Right renal cortex interstitium (tissue), 3 donors: ENCODE measurements around the gene DCP1A. TPM values are rescaled to one million over a fixed set of nuclear protein-coding genes. Genes with fewer than 3 reads are reported as not detected.
"Not testable (repeated sequence)": the region's sequence is repeated elsewhere in the genome, so short reads cannot be mapped to it uniquely, and the experiment has no call there.

Experiments used
- DNase-seq, 3 donors: peaks; one replicate each; pipeline ENCODE4 v3.0.0-alpha.2; 2013; ENCODE audit warnings: low read depth in 3 of 3, low spot score in 2 of 3
- polyA plus RNA-seq, 3 donors: library from polyadenylated mRNA; unstranded; fragments of 120-200 nt; gene quantifications; one replicate each; pipeline ENCODE4 v1.2.1, GENCODE V29; 2013; ENCODE audit not compliant: insufficient read length in 3 of 3

The DCP1A gene
- polyA plus RNA-seq, 3 donors = 27.3 to 31.3 (median 28.4) TPM

DNA sequence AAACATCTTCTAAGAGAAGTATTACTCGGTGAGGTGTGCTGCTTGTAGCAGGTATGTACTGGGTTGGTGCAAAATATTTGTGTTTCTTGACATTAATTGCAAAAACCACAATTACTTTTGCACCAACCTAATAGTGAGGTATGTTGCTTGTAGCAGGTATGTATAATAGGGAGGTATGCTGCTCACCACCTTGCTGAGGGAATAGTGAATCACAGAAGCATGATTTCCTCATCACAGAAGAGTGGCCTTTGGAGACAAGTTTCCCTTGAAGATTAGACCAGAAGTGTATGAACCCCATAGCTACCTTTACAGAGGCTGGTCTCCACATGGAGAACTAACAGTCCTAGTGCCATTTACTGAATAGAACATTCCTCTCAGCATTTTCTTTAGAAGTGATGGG lies 15.5 kb downstream of the DCP1A start:
- DNase-seq = no peak

GRCh38 chr3:53329897-53330296 lies 17.4 kb downstream of the DCP1A start:
- DNase-seq = no peak

GRCh38 chr3:53328746-53329145 lies 18.6 kb downstream of the DCP1A start:
- DNase-seq = no peak

GRCh38 chr3:53327986-53328385 lies 19.4 kb downstream of the DCP1A start:
- not testable (repeated sequence) for DNase-seq

GRCh38 chr3:53324105-53324504 lies 23.2 kb downstream of the DCP1A start:
- no peak for DNase-seq

- DNase-seq = no peak
Observed at GRCh38 chr3:53320697-53321096, 26.6 kb downstream of the DCP1A start.

DNA sequence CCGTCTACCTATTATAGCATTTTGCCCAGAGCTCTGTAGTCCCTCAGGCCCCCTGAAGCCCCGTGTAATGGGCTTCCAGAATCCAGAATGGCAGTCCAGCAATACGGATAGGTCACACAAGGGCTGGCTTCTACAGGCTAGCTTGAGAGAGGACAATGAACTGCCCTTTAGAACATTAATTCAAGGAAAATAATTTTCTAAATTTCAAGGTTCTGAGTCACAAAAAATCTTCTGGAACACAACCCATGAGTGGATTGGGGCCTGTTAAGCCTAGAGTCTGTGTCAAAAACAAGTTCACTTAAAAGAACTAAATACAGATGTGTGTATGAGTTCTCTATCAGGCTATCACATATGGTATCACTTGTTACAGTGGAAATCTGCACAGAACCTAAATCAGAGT lies 28.8 kb downstream of the DCP1A start:
- DNase-seq = no peak

DNA sequence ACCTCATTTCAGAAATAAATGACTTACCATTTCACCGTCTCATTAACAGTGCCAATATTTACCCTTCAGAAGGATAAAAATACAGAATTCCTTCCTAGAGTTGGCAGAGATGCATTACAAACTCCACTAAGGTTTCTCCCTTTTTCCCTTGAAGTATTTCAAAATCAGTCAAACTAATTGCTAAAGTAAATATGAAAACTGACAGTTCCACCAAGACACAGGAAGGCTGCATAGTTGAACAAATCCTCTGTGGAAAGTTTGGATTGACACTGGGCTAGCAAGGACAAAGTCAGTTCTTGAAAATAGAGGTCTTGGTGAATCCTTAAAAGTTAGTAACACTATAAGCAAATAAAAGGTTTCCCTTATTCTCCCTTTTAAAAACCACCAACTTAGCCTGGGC lies 34.5 kb downstream of the DCP1A start:
- DNase-seq = no peak

DNA sequence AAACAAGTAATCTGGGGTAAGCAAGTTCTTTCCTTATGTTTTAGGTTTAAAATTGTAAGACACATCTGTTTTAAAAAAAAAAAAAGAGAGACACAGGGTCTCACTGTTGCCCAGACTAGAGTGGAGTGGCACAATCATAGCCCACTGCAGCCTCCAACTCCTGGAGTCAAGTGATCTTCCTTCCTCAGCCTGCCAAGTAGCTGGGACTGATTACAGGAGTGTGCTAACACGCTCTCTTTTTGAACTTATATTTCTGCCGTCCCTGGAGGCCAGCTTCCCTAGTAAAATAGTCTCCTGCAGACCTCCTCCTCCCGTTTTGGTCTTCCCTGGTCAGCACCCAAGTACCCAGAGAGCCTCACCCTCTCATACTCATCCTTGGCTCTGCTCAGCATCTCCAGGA lies 35.5 kb downstream of the DCP1A start:
- no peak for DNase-seq

- DNase-seq = no peak
Observed at GRCh38 chr3:53303957-53304356, 43.4 kb downstream of the DCP1A start.

DNA sequence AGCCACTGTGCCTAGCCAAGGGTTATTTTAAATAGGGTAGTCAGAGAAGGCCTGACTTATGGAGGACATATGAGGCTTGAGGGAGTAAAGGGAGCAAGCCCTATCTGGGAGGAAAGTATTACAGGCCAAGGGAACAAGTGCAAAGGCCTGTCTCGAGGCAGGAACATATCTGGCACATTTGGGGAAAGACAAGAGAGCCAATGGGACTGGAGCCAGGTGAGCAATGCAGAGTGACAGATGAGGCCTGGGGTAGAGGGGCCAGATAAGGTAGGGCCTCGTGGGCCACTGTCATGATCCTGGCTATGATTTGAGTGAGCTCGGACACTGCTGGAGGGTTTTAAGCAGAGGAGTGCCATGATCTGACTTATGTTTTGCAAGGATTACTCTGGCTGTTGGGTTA lies 43.8 kb downstream of the DCP1A start:
- DNase-seq = no peak

DNA sequence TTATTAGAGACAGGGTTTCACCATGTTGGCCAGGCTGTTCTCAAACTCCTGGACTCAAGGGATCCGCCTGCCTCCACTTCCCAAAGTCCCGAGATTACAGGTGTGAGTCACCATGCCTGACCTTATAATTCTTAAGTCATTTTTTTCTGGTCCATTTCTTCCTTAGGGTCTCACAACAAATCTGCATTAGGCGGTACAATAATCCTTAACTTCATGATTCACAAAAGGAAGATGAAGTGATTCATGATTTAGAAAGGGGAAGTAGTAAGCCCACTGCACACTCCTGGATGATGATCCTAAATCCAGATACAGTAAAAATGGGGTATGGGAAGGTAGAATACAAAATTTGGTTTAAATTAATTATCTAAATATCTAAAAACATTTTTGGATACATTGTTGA lies 46.5 kb downstream of the DCP1A start:
- no peak for DNase-seq

- DNase-seq = peak in 2 of 3 donors; percentile 20 to 27
Observed at GRCh38 chr3:53299611-53300023, 47.7 kb downstream of the DCP1A start.

DNA sequence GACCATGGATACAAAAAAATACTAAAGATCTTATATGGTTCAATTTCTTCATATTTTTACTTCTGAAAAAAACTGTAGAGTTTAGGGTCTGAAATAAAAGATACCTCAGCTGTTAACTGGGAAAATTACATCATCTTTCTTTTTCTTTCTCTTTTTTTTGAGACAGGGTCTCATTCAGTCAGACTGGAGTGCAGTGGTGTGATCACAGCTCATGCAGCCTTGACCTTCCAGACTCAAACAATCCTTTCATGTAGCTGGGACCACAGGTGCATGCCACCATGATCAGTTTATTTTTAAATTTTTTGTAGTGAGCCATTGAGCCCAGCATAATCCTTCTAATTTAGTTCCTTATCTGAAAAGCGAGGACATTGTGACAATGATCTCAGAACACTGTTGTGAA lies 51.9 kb downstream of the DCP1A start:
- DNase-seq = no peak

- DNase-seq = no peak
Observed at GRCh38 chr3:53293867-53294266, 53.5 kb downstream of the DCP1A start.

DNA sequence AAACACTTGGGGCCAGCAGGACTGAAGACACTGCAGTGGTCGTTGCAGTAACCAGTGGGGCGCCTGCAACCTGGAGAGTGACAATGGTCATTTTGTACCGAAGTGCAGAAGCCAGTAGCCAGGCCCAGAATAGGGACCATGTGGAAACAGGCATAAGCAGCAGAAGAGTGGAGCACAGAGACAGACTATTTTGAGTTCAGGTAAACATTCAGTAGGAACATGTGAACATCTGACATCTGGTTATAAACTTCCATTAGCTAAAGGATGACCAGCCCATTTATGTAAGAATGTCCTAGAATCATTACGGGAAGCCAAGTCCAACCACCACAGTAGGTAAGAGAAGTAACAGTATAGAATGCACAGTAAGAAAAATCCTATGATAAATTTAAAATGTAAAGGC lies 59.1 kb downstream of the DCP1A start:
- no peak for DNase-seq

GRCh38 chr3:53287131-53287629 lies 60.2 kb downstream of the DCP1A start:
- no peak for DNase-seq

DNA sequence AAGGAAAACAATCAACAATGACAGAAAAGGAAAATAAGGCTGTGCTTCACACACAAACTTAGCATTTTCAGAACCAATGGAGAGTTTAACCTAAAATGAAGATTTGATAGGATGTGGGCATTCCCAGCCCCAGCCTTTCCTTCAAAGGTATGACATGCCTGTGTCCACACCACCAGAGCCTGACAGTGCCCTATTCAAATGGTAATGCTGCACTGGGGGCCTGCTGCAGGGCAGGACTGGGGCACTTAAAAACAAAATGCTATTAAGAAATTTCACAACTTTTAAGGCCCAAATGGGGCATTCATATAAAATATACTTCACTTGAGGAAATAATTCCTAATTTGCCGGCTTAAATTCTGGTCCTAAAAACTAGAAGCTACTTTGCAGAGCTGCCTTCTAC lies 60.6 kb downstream of the DCP1A start:
- DNase-seq = no peak

- no peak for DNase-seq
Observed at GRCh38 chr3:53282581-53282980, 64.8 kb downstream of the DCP1A start.

GRCh38 chr3:53278667-53279066 lies 68.7 kb downstream of the DCP1A start:
- DNase-seq = no peak

GRCh38 chr3:53274938-53275605 lies 72.3 kb downstream of the DCP1A start:
- DNase-seq = no peak

GRCh38 chr3:53273146-53273670 lies 74.1 kb downstream of the DCP1A start:
- no peak for DNase-seq
